Neuronal stem cell (in vitro differentiated cells): ENCODE measurements around the gene SCRG1.

ENCODE experiments used
- DNase-seq: peaks from one replicate; pipeline ENCODE4 v3.0.0-alpha.2; 2013; ENCODE audit warnings: low spot score
- H2AFZ ChIP-seq: one replicate; pipeline ENCODE4 v1.6.1; 2013; ENCODE audit warnings: mild to moderate bottlenecking, low read length, inconsistent platforms
- H2AK5ac ChIP-seq: 2 replicates; pipeline ENCODE4 v1.6.1; 2013; ENCODE audit warnings: low read depth, mild to moderate bottlenecking, inconsistent platforms, low read length, moderate library complexity, mixed read lengths
- H2BK120ac ChIP-seq: 2 replicates; pipeline ENCODE4 v1.6.1; 2013; ENCODE audit warnings: low read depth, mild to moderate bottlenecking, inconsistent platforms, low read length, moderate library complexity, mixed read lengths
- H2BK12ac ChIP-seq: one replicate; pipeline ENCODE4 v1.6.1; 2013; ENCODE audit warnings: low read length, inconsistent platforms
- H2BK15ac ChIP-seq: 2 replicates; pipeline ENCODE4 v1.6.1; 2013; ENCODE audit warnings: mild to moderate bottlenecking, low read length, inconsistent platforms, mixed read lengths
- H2BK5ac ChIP-seq: one replicate; pipeline ENCODE4 v1.6.1; 2013; ENCODE audit warnings: inconsistent platforms, mild to moderate bottlenecking, low read length, moderate library complexity
- H3K14ac ChIP-seq: one replicate; pipeline ENCODE4 v1.6.1; 2013; ENCODE audit warnings: low read length, inconsistent platforms
- H3K18ac ChIP-seq: 2 replicates; pipeline ENCODE4 v1.6.1; 2013; ENCODE audit warnings: low read length, inconsistent platforms
- H3K23ac ChIP-seq: 2 replicates; pipeline ENCODE4 v1.6.1; 2013; ENCODE audit warnings: low read depth, mild to moderate bottlenecking, mixed read lengths, low read length, inconsistent platforms; ENCODE audit not compliant: poor library complexity
- H3K27ac ChIP-seq: replicated peaks from 3 replicates; pipeline ENCODE4 v1.5.1; 2013; ENCODE audit warnings: low read length, inconsistent platforms
- H3K27me3 ChIP-seq, 3 experiments: 2 replicates each; pipeline ENCODE4 v1.6.1; 2013; ENCODE audit warnings: low read length in 3 of 3, mild to moderate bottlenecking in 2 of 3, inconsistent platforms in 1 of 3, low read depth in 1 of 3, mixed read lengths in 1 of 3, moderate library complexity in 1 of 3; ENCODE audit not compliant: control insufficient read depth in 3 of 3, insufficient read depth in 3 of 3
- H3K36me3 ChIP-seq, 2 donors: replicated peaks in 1 of 2; 2 replicates each; pipeline ENCODE4 v1.6.1; 2013; ENCODE audit warnings: low read length in 2 of 2; ENCODE audit not compliant: control insufficient read depth in 2 of 2, insufficient read depth in 2 of 2
- H3K4ac ChIP-seq: 2 replicates; pipeline ENCODE4 v1.6.1; 2013; ENCODE audit warnings: inconsistent platforms, mild to moderate bottlenecking, low read length, moderate library complexity
- H3K4me1 ChIP-seq, 2 donors: 1 replicate in 1 of 2; 2 replicates in 1 of 2; pipeline ENCODE4 v1.6.1; 2013; ENCODE audit warnings: low read length in 2 of 2, low read depth in 1 of 2; ENCODE audit not compliant: control insufficient read depth in 2 of 2, insufficient read depth in 1 of 2
- H3K4me2 ChIP-seq: one replicate; pipeline ENCODE4 v1.6.1; 2013; ENCODE audit warnings: mild to moderate bottlenecking, low read length, inconsistent platforms; ENCODE audit not compliant: insufficient read depth, poor library complexity, severe bottlenecking
- H3K4me3 ChIP-seq, 2 donors: 2 replicates each; pipeline ENCODE4 v1.5.1; 2013; ENCODE audit warnings: low read length in 2 of 2, mild to moderate bottlenecking in 2 of 2, inconsistent platforms in 1 of 2, moderate library complexity in 1 of 2
- H3K79me1 ChIP-seq: one replicate; pipeline ENCODE4 v1.6.1; 2013; ENCODE audit warnings: low read depth, mild to moderate bottlenecking, inconsistent platforms, low read length, moderate library complexity
- H3K9ac ChIP-seq: one replicate; pipeline ENCODE4 v1.6.1; 2013; ENCODE audit warnings: mild to moderate bottlenecking, low read depth, low read length, inconsistent platforms; ENCODE audit not compliant: poor library complexity
- H3K9me3 ChIP-seq, 2 donors: replicated peaks in 1 of 2; 2 replicates each; pipeline versions ENCODE3 to v1.6.1; 2013; ENCODE audit warnings: low read length in 2 of 2, mild to moderate bottlenecking in 2 of 2, inconsistent platforms in 1 of 2, low read depth in 1 of 2, mixed read lengths in 1 of 2, moderate library complexity in 1 of 2; ENCODE audit not compliant: control insufficient read depth in 2 of 2, insufficient read depth in 1 of 2
- H4K8ac ChIP-seq: one replicate; pipeline ENCODE4 v1.6.1; 2013; ENCODE audit warnings: low read depth, mild to moderate bottlenecking, inconsistent platforms, low read length, moderate library complexity
- H4K91ac ChIP-seq: one replicate; pipeline ENCODE4 v1.6.1; 2013; ENCODE audit warnings: low read length, low read depth, mild to moderate bottlenecking, inconsistent platforms; ENCODE audit not compliant: poor library complexity
- WGBS, 2 donors: extraction: QIAGEN DNeasy Blood & Tissue Kit; methylation state at CpG; one replicate each; pipeline ENCODE4 v1.1.7; 2013; ENCODE audit warnings: missing lambda C conversion rate in 2 of 2, mixed read lengths in 1 of 2; ENCODE audit not compliant: insufficient read length in 2 of 2, insufficient replicate concordance in 1 of 2; ENCODE audit errors: extremely low coverage in 2 of 2; 5-methylcytosine and 5-hydroxymethylcytosine counted together

The SCRG1 gene

DNA sequence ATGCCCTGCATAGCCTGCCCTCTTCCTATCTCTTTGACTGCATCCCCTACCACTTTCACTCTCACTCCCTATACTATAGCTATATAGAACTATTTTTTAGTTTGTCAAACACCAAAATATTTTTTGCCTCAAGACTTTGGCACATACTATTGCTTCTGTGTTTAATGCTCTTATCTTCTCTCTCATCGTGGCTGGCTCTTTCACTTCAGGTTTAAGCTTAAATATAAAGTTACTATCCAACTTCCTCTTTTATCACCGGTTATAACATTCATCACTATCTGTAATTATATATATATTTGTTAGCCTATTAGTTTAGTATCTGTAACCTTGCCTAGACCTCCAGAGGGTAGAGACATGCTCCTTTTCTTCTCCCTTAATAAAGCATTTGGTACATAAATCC lies 53.3 kb downstream of the SCRG1 start:
- Histone ChIP-seq H3K4ac (no peak overlapping the region), H3K23ac (no peak overlapping the region)

DNA sequence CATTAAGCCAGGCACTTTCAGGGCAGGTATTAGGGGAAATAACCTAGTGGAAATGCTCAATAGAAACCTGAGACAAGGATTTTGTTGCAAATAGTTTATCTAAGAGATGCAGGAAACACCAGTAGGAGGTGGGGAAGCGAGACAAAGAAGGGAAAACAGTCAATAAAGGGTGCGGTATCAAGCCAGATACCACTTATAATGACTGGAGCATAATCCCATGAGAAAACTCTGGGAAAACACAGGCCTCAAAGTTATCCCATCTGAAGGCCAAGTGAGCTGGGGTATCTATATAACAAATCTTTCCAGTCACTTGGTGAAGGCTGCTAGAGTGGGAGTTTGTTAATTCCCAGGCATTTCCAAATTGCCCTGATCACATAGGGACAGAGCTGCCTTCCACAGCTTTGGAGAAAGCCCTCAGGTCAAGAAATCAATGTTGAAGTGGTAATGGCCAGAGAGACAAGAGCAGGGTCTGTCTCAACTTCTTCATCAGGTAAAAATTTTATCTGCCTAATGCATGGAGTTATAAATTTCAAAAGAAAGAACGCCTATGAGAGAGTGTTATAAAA lies 55.0 kb downstream of the SCRG1 start:
- no CpG with 5 or more reads among the region's 3 CpGs for WGBS, 2 donors
- no peak for DNase-seq
- H4K91ac ChIP-seq: no peak overlapping the region

More for the DNA sequence above, 53.3 kb downstream of the SCRG1 start:
- H3K9ac ChIP-seq: no peak overlapping the region
- peaks cover 0 to 3% of the 10 kb centered on the region in 2 donors for H3K9me3 ChIP-seq
- no peak overlapping the region for H2AFZ ChIP-seq
- H2BK5ac ChIP-seq: no peak overlapping the region
- H2BK120ac ChIP-seq: no peak overlapping the region
- no peaks in the 10 kb centered on the region for H3K36me3 ChIP-seq
- H4K91ac ChIP-seq: no peak overlapping the region
- H4K8ac ChIP-seq: no peak overlapping the region
- H2AK5ac ChIP-seq: no peak overlapping the region
- no peak overlapping the region for H3K27ac ChIP-seq
- H3K27me3 ChIP-seq: no peaks in the 10 kb centered on the region
- no peak for DNase-seq
- H3K18ac ChIP-seq: no peak overlapping the region
- H2BK12ac ChIP-seq: no peak overlapping the region
- no peak overlapping the region for H3K14ac ChIP-seq
- no peak overlapping the region for H2BK15ac ChIP-seq
- H3K79me1 ChIP-seq: no peaks in the 10 kb centered on the region
- H3K4me3 ChIP-seq: no peak overlapping the region
- H3K4me1 ChIP-seq: peaks cover 6% of the 10 kb centered on the region in 2 donors
- H3K4me2 ChIP-seq: no peak overlapping the region
- WGBS, 2 donors: no CpG with 5 or more reads among the region's 2 CpGs

DNA sequence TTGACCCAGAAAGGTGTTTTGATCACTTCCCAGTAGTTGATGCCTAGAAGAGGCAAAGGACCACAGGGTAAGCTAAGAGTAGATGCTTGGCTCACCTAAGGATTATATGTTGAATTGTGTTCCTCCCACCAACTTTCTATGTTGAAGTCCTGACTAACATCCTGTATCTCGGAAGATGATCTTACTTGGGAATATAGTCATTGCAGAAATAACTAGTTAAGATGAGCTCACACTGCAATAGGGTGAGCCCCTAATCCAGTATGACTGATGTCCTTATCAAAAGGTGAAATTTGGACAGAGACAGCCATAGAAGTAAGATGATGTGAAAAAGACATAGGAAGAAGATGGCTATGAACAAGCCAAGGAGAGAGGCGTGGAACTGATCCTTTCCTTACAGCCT lies 61.5 kb downstream of the SCRG1 start:
- H2BK5ac ChIP-seq: no peak overlapping the region
- no peak overlapping the region for H4K91ac ChIP-seq
- H3K36me3 ChIP-seq: peaks cover 2 to 11% of the 10 kb centered on the region in 2 donors
- no peak overlapping the region for H3K4me3 ChIP-seq
- no peak overlapping the region for H2BK12ac ChIP-seq
- H3K9ac ChIP-seq: no peak overlapping the region
- no peak overlapping the region for H3K27ac ChIP-seq
- no peak overlapping the region for H3K23ac ChIP-seq
- H3K9me3 ChIP-seq: no peaks in the 10 kb centered on the region
- no peaks in the 10 kb centered on the region for H3K27me3 ChIP-seq
- H3K14ac ChIP-seq: no peak overlapping the region
- H3K4me1 ChIP-seq: peaks cover 0 to 6% of the 10 kb centered on the region in 2 donors
- no peak overlapping the region for H4K8ac ChIP-seq
- H2BK120ac ChIP-seq: no peak overlapping the region
- H3K79me1 ChIP-seq: no peaks in the 10 kb centered on the region
- no CpG with 5 or more reads among the region's 2 CpGs for WGBS, 2 donors
- no peak overlapping the region for H3K4me2 ChIP-seq
- no peak overlapping the region for H2AK5ac ChIP-seq
- no peak overlapping the region for H3K4ac ChIP-seq
- no peak for DNase-seq
- H3K18ac ChIP-seq: no peak overlapping the region
- H2BK15ac ChIP-seq: no peak overlapping the region
- no peak overlapping the region for H2AFZ ChIP-seq

More for the DNA sequence above, 55.0 kb downstream of the SCRG1 start:
- Histone ChIP-seq H2BK5ac (no peak overlapping the region), H2BK12ac (no peak overlapping the region), H2AK5ac (no peak overlapping the region), H2BK120ac (no peak overlapping the region), H3K4ac (no peak overlapping the region), H2AFZ (no peak overlapping the region), H3K79me1 (no peaks in the 10 kb centered on the region), H3K4me2 (no peak overlapping the region), H3K4me1 (peaks cover 6% of the 10 kb centered on the region in 2 donors), H3K27me3 (no peaks in the 10 kb centered on the region), H3K4me3 (no peak overlapping the region), H3K9me3 (peaks cover 0 to 3% of the 10 kb centered on the region in 2 donors), H3K14ac (no peak overlapping the region), H3K18ac (no peak overlapping the region), H3K9ac (no peak overlapping the region), H4K8ac (no peak overlapping the region), H3K27ac (no peak overlapping the region), H3K36me3 (no peaks in the 10 kb centered on the region), H2BK15ac (no peak overlapping the region), H3K23ac (no peak overlapping the region)

DNA sequence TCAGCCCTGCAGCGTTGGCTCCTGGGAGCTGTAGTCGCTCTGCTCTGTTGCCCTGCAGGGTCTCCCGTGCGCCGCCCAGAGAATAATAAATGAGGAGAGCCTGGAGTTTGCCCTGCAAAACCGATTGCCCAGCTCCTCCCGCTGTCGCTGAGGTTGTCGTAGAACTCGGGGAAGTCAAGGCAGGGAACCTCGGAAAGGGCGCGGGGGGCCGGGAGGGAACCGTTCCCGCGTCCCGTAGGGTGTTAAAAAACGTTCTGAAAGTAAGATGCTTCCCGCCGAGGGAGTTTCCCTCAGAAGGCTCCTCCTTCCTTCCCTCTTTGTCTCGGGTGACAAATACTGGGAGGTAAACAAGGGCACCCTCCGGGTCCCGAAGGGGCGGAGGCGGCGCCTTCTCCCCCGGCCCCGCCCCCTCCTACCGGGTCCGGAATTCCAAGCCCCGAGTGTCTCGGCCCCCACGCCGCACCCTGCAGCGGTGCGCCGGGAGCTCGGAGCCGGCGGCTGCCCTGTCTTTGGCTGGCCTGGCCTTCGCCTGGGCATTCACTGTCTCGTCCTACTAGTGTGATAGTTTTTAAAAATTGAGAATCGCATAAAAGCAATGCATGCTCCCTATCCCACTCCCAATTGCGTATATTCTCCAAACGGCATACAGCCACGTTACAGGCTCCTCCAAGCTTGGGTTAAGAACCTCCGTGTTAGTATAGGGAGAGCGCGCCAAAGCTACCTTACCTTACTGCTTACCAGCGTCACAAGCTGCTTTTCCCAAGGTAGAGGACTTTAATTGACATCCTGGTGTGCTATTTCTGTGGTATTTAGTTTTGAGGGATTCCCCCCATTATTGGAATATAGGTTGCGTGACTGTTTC lies 63.8 kb downstream of the SCRG1 start:
- Histone ChIP-seq H3K27ac (peak overlapping the region; percentile 98), H2BK12ac (no peak overlapping the region), H3K79me1 (no peaks in the 10 kb centered on the region), H4K91ac (peak overlapping the region; percentile 72), H3K23ac (no peak overlapping the region), H2BK5ac (peak overlapping the region; percentile 93), H3K18ac (peak overlapping the region; percentile 99), H3K4me3 (peak overlapping the region; percentile 90 to 97), H3K27me3 (no peaks in the 10 kb centered on the region), H3K4me2 (peak overlapping the region; percentile 86), H4K8ac (peak overlapping the region; percentile 86), H3K4ac (peak overlapping the region; percentile 84), H2AFZ (peak overlapping the region; percentile 90), H3K9me3 (no peaks in the 10 kb centered on the region), H3K9ac (peak overlapping the region; percentile 86), H3K14ac (no peak overlapping the region), H3K36me3 (peaks cover 6 to 34% of the 10 kb centered on the region in 2 donors), H2AK5ac (peak overlapping the region; percentile 8), H2BK120ac (no peak overlapping the region), H2BK15ac (peak overlapping the region; percentile 40), H3K4me1 (peaks cover 0 to 3% of the 10 kb centered on the region in 2 donors)
- no CpG with 5 or more reads among the region's 52 CpGs for WGBS, 2 donors
- peak; percentile 92 for DNase-seq
